ENCODE results near the gene C16orf82. TPM values are rescaled to one million over a fixed set of nuclear protein-coding genes. Genes with fewer than 3 reads are reported as not detected.
A peak's percentile ranks its signal among the peaks of the same experiment; 100 is the strongest.

Gene C16orf82
- total RNA-seq, 4 donors from 2014 or later: not detected

GRCh38 chr16:27107185-27107592, 40.5 kb downstream of the C16orf82 start:
- no peak for DNase-seq
- Histone ChIP-seq H3K36me3 (no peaks in the 10 kb centered on the region), H3K9me3 (no peaks in the 10 kb centered on the region), H3K4me3 (no peak overlapping the region), H3K27me3 (peaks cover 0 to 2% (median 0%) of the 10 kb centered on the region in 3 donors), H3K4me1 (peaks cover 0 to 5% of the 10 kb centered on the region in 2 donors), H3K27ac (no peak overlapping the region)
- no peak for ATAC-seq
- in situ Hi-C loops (cut with MboI; ENCODE audit: low sequenced_read_pairs in 4 of 4) (loop anchor here in 2 of 4 donors (25.0 kb wide), 1 partner anchor 1270 kb away; no protein-coding TSS in a partner anchor), intact Hi-C loops (cut with DNase I; ENCODE audit: low total_unique reads) (no loop called here)
- TF ChIP-seq POLR2A (IDR thresholded peaks at IDR 0.05) (no peak), CTCF (IDR thresholded peaks at IDR 0.05 in 4 of 5, conservative IDR thresholded peaks at IDR 0.05 in 1 of 5) (no peak)

- H3K36me3 ChIP-seq: no peaks in the 10 kb centered on the region
- no peak overlapping the region for H3K27ac ChIP-seq
- ATAC-seq (no peak), DNase-seq (no peak)
- H3K4me3 ChIP-seq: no peak overlapping the region
- in situ Hi-C loops (cut with MboI; ENCODE audit: low sequenced_read_pairs in 4 of 4) (loop anchor here in 2 of 4 donors (25.0 kb wide), 1 partner anchor 1271 kb away; no protein-coding TSS in a partner anchor), intact Hi-C loops (cut with DNase I; ENCODE audit: low total_unique reads) (no loop called here)
- TF ChIP-seq CTCF (IDR thresholded peaks at IDR 0.05 in 4 of 5, conservative IDR thresholded peaks at IDR 0.05 in 1 of 5) (no peak), POLR2A (IDR thresholded peaks at IDR 0.05) (no peak)
- no peaks in the 10 kb centered on the region for H3K9me3 ChIP-seq
- peaks cover 0 to 2% (median 0%) of the 10 kb centered on the region in 3 donors for H3K27me3 ChIP-seq
- peaks cover 0 to 5% of the 10 kb centered on the region in 2 donors for H3K4me1 ChIP-seq
Measured at GRCh38 chr16:27108051-27108770, 41.5 kb downstream of the C16orf82 start.

- H3K27ac ChIP-seq: peak overlapping the region in 2 of 4 donors; percentile 46 to 47
- peaks cover 0 to 5% of the 10 kb centered on the region in 2 donors for H3K4me1 ChIP-seq
- no peak for TF ChIP-seq CTCF (IDR thresholded peaks at IDR 0.05 in 4 of 5, conservative IDR thresholded peaks at IDR 0.05 in 1 of 5)
- no peak for TF ChIP-seq POLR2A (IDR thresholded peaks at IDR 0.05)
- H3K27me3 ChIP-seq: peaks cover 0 to 2% (median 0%) of the 10 kb centered on the region in 3 donors
- no peaks in the 10 kb centered on the region for H3K9me3 ChIP-seq
- no peak for DNase-seq
- no peaks in the 10 kb centered on the region for H3K36me3 ChIP-seq
- in situ Hi-C loops (cut with MboI; ENCODE audit: low sequenced_read_pairs in 4 of 4): loop anchor here in 2 of 4 donors (25.0 kb wide), 1 partner anchor 1272 kb away; no protein-coding TSS in a partner anchor
- intact Hi-C loops (cut with DNase I; ENCODE audit: low total_unique reads): no loop called here
- H3K4me3 ChIP-seq: peak overlapping the region in 2 of 4 donors; percentile 14 to 29
- no peak for ATAC-seq
Measured at GRCh38 chr16:27108826-27109665, 42.3 kb downstream of the C16orf82 start.

- intact Hi-C loops (cut with DNase I; ENCODE audit: low total_unique reads) (no loop called here), in situ Hi-C loops (cut with MboI; ENCODE audit: low sequenced_read_pairs in 4 of 4) (loop anchor here in 2 of 4 donors (25.0 kb wide), 1 partner anchor 1273 kb away; no protein-coding TSS in a partner anchor)
- ATAC-seq (peak in 1 of 2 donors; percentile 45), DNase-seq (peak; percentile 17 to 22)
- TF ChIP-seq CTCF (IDR thresholded peaks at IDR 0.05 in 4 of 5, conservative IDR thresholded peaks at IDR 0.05 in 1 of 5) (peak; percentile 50 to 85 (median 59)), POLR2A (IDR thresholded peaks at IDR 0.05) (no peak)
- peak overlapping the region in 2 of 4 donors; percentile 14 to 29 for H3K4me3 ChIP-seq
- peaks cover 0 to 5% of the 10 kb centered on the region in 2 donors for H3K4me1 ChIP-seq
- H3K27ac ChIP-seq: peak overlapping the region in 2 of 4 donors; percentile 46 to 47
- H3K36me3 ChIP-seq: no peaks in the 10 kb centered on the region
- peaks cover 0 to 2% (median 0%) of the 10 kb centered on the region in 3 donors for H3K27me3 ChIP-seq
- no peaks in the 10 kb centered on the region for H3K9me3 ChIP-seq
Measured at GRCh38 chr16:27109666-27110523, 43.2 kb downstream of the C16orf82 start.

Data from gastrocnemius medialis (tissue), 4 donors.